GM12891 (cell line): ENCODE results near the gene TMEM273.

Experiments used
- DNase-seq: peaks from one replicate; pipeline ENCODE4 v3.0.0; 2011; ENCODE audit warnings: low spot score; ENCODE audit not compliant: insufficient read length
- FAIRE-seq: peaks from 2 replicates; lab custom pipeline; 2011; peaks lifted over from hg19 to GRCh38; lab: Jason Lieb, UNC
- PAX5 ChIP-seq: IDR thresholded peaks from 2 replicates; pipeline ENCODE4 v1.6.1; 2011; ENCODE audit warnings: low read length, moderate library complexity, mild to moderate bottlenecking; ENCODE audit not compliant: insufficient read depth, severe bottlenecking
- POLR2A ChIP-seq: IDR thresholded peaks from 2 replicates; pipeline ENCODE4 v1.6.1; 2011; ENCODE audit warnings: low read depth, low read length, control low read depth
- POLR2AphosphoS5 ChIP-seq: IDR thresholded peaks from 2 replicates; pipeline ENCODE4 v1.6.1; 2011; ENCODE audit warnings: low read depth, low read length, control low read depth
- POU2F2 ChIP-seq: IDR thresholded peaks from 2 replicates; pipeline ENCODE4 v1.6.1; 2011; ENCODE audit warnings: low read depth, mild to moderate bottlenecking, control low read depth, low read length, moderate library complexity
- SPI1 ChIP-seq: IDR thresholded peaks from 2 replicates; pipeline ENCODE4 v1.6.1; 2011; ENCODE audit warnings: low read depth, low read length, control low read depth
- TAF1 ChIP-seq: IDR thresholded peaks from 2 replicates; pipeline ENCODE4 v1.6.1; 2011; ENCODE audit warnings: low read depth, low read length, control low read depth

The TMEM273 gene

GRCh38 chr10:49189422-49189821, 1.2 kb upstream of the TMEM273 start:
- DNase-seq (no peak), FAIRE-seq (peak; percentile 61)
- no peak for TF ChIP-seq PAX5
- no peak for TF ChIP-seq TAF1
- TF ChIP-seq POU2F2 = no peak
- no peak for TF ChIP-seq POLR2A
- TF ChIP-seq POLR2AphosphoS5 = no peak
- TF ChIP-seq SPI1 = no peak

DNA sequence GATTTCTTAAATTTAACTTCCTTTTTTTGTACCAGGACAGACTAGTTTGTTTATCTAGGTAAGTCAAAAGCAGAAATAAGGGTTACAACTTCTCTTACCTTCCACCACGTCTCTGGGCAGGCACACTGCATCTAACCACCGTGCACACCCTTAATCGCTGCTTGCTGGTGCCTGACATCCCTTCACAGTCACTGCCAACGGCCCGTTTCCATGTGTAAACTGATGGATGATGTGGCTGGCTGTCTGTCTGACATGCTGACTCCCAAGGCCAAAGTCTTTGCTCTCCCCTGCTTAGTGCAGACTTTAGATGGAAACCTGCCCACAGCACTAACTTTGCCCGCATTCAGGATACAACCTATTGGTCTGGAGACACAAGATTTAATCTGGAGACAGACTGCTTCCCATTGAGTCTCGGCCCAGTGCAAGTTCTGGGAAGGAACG, 1.1 kb downstream of the TMEM273 start:
- TF ChIP-seq POLR2A (no peak), PAX5 (no peak), POU2F2 (no peak), TAF1 (no peak), SPI1 (no peak), POLR2AphosphoS5 (no peak)
- DNase-seq = no peak
- FAIRE-seq = peak; percentile 88

- TF ChIP-seq TAF1 (no peak), POLR2A (no peak), PAX5 (no peak), SPI1 (no peak), POLR2AphosphoS5 (no peak), POU2F2 (no peak)
- no peak for FAIRE-seq
- DNase-seq = no peak
These were observed 1.6 kb downstream of the TMEM273 start for GRCh38 chr10:49186613-49187012.

DNA sequence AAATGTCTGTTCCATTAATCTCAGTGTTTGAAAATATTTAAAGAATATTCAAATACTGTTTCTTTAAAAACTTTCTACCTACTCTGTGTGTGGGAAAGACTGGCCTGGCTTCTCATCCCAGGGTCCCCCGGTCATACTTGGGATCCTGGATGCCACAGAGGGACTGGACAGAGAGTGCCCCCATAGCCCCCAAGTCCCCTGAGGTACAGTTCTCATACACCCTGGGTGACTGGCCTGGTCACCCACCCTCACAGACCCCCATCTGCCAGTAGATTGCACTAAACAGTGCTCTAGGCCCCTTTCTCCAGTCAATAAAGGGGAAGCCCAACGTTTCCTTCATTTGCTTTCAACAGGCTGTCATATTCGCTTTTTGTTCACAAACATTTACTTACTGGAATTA, 3.0 kb downstream of the TMEM273 start:
- TF ChIP-seq POU2F2 (no peak), TAF1 (no peak), SPI1 (no peak), POLR2A (no peak), POLR2AphosphoS5 (no peak), PAX5 (no peak)
- no peak for FAIRE-seq
- no peak for DNase-seq

- DNase-seq = no peak
- TF ChIP-seq POLR2A = no peak
- no peak for TF ChIP-seq TAF1
- TF ChIP-seq POU2F2 = no peak
- no peak for TF ChIP-seq POLR2AphosphoS5
- TF ChIP-seq PAX5 = no peak
- no peak for TF ChIP-seq SPI1
- peak; percentile 84 for FAIRE-seq
These were observed 3.5 kb downstream of the TMEM273 start for GRCh38 chr10:49184642-49185111.

- TF ChIP-seq SPI1 = peak; percentile 80
- TF ChIP-seq POLR2AphosphoS5 = no peak
- TF ChIP-seq PAX5 = no peak
- DNase-seq (no peak), FAIRE-seq (peak; percentile 89)
These were observed 4.3 kb downstream of the TMEM273 start for GRCh38 chr10:49183596-49184542.

DNA sequence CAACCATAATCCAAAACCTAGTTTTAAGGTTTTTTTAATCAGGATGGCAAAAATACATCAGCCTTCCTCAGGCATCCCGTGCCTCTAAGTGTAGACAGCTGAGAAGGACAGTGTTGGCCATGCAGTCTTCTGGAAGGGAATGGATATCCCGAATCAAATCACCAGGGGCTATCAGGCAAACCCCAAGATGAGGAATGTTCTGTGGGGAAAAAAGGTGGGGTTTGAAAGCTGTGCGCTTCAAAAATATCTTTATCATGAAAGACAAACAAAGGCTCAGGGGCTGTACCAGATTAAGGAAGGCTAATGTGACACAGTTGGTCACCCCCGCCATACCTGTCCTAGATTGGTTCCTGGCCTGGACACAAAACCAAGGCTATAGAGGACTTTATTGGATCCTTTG, 5.4 kb downstream of the TMEM273 start:
- DNase-seq (no peak), FAIRE-seq (no peak)
- TF ChIP-seq TAF1 (no peak), PAX5 (no peak), POLR2A (no peak), POLR2AphosphoS5 (no peak)

DNA sequence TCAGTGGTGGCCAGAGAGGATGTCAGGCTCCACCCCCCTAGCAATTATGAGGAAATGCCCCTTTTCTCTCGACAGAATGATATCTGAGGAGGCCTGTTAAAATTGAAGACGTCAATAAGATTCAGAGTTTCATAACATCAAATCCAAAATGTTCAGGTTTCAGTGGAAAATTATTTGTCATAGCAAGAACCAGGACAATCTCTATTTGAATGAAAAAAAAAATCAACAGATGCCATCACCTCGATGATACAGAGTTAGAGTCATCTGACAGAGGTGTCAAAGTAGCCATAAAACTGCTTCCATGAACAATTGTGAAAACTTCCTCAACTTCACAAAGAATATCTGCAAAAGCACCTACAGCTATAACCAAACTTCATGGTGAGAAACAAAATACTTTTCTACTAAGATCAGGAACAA, 7.7 kb downstream of the TMEM273 start:
- no peak for DNase-seq
- no peak for FAIRE-seq
- TF ChIP-seq SPI1 (peak; percentile 32; the same call in 1 of the 2 replicates), POU2F2 (no peak)

DNA sequence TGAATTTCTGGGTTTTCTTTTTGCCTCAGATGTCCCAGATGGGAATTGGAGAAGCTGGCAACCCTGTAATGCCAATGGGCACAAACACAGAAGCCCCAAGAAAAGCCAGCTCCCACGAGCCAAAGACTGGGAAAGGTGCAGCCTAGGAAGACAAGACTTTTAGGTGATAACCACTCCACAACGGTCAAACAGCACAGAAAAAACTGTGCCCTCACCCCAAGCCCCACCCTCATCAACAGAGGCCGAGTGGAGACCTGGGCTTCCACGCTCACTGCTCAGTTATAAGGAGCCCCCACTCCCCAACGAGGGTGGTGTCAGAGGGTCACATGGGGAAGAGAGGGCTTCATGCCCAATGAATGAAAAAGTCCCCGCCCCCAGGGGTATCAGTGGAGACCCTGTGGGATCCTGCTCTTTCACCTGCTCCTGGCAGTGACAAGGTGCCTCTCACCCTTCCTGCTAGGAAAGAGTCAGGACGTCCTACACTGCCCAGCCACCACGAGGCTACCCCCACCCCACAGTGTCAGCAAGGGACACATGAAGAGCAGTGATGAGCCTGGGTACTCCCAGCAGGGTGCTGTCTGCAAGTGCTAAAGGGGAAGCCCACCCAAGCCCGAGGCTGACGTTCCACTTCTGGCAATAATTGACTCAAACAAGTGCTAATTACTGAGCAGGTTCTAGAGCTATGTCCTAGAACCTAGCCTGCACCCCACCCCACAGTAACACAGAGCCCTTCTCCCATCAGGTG, 8.3 kb downstream of the TMEM273 start:
- no peak for TF ChIP-seq PAX5
- DNase-seq = no peak
- FAIRE-seq = peak; percentile 76
